Posterior cingulate gyrus (tissue), 11 donors: ENCODE data around the gene ATP9A.
"Not testable (repeated sequence)": the region's sequence is repeated elsewhere in the genome, so short reads cannot be mapped to it uniquely, and the experiment has no call there.

Source experiments
- DNase-seq, 10 donors: peaks; one replicate each; pipeline versions ENCODE4 v3.0.0 to v3.0.0-alpha.2; 2020 to 2021; ENCODE audit warnings: mixed read lengths in 3 of 10
- intact Hi-C: fragments of 100-400 bp; cut with DNase I; formaldehyde crosslinking; loops from one replicate; pipeline ENCODE4 v1.15.1; 2023

ATP9A gene

DNA sequence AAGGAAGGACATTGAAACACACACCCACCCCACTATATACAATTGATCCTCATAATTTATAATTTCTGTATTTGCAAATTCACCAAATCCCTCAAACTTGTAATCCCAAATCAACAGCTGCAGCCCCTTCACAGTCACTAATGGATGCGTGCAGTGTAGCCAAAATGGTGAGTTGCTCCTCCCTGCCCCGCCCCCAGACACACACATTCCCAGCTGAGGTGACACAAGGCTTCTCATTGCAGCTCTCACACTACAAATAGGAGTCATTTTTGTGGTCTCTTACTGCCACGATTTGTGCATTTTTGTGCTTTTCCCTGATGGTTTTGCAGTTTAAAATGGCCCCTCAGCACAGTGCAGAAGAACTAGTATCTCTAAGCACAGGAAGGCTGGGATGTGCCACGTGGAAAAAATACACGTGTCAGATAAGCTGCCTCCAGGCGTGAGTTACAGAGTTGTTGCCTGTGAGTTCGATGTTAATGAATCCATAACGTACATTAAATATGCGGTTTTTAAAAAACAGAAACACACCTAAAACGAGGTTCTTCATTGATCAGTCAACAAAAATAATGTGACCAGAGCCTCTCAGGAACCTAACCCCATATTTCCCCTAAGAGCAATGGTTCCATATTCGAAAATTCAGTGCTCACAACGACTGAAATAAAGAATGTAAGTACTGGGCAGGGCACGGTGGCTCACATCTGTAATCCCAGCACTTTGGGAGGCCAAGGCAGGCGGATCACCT is 8.2 kb downstream of the ATP9A start:
- peak in 2 of 10 donors; percentile 25 to 76 for DNase-seq
- intact Hi-C loops: loop anchor here (10.0 kb wide), 1 partner anchor 435 kb away; the partner anchor contains the start of gene ZFP64

DNA sequence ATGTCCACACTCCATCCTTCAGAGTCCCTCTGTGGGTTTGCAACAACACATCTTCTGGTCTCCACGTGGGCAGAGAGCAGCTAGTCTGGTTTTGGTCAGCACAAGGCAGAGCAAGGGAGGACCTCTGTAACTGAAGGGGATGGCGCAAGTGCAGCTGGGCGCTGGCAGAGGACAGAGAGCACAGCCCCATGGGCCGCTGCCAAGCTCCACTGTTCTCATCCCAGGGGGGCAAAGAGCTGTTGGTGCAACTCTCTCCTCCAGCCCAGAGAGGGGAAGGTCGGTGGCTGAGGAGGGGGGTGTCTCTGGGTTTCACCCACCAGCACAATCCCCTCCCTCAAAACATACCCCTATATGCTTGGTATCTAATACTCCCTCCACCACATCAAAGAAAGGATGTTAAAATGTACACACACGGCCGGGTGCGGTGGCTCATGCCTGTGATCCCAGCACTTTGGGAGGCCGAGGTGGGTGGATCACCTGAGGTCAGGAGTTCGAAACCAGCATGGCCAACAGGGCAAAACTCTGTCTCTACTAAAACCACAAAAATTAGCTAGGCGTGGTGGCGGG is 9.1 kb downstream of the ATP9A start:
- intact Hi-C loops: no loop called here
- DNase-seq: peak; percentile 55 to 96 (median 81)

DNA sequence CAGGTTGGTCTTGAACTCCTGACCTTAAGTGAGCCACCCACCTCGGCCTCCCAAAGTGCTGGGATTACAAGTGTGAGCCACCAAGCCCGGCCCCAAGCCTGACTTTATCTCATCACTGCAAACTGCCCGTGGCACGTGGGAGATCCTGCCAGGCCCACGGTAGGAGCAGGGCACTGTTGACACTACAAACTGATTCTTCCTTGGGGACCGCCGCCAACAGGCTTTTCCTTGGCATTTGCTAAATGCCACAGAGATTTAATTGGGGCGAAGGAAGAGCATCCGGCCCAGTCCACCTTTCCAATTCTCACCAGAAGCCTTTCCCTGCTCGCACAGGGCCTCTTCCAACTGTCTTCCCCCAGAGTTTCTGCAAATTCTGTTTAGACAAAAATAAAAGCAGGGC is 11.0 kb downstream of the ATP9A start:
- intact Hi-C loops: no loop called here
- DNase-seq: peak in 3 of 10 donors; percentile 76 to 78 (median 78)

DNA sequence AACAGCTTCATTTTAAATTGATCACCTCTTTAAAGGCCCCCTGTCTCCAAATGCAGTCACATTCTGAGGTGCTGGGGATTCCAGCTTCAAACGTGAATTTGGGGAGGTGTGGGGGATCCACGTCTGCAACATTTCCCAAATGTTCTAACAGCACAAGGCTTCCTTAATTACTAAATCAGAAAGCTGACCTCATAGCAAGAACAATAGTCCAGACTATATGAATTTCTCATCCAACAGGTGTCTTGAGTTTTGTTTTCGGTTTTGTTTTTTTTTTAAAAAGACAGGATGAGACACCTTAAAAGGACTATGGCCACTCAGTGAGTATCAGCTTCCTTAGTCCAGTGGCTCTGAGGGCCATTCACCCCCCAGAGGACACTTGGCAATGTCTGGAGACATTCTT is 11.5 kb downstream of the ATP9A start:
- intact Hi-C loops: no loop called here

DNA sequence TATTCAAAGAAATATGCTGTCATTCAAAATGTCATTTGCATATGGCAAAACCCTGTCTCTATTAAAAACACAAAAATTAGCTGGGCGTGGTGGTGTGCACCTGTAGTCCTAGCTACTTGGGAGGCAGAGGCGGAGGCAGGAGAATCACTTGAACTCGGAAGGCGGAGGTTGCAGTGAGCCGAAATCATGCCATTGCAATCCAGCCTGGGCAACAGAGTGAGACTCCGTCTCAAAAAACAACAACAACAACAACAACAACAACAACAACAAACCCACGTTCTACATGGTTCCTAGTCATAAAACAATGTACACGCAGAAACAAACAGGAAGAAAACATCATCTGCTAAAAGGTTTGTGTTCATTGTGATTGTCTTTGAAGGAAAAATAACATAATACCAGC is 15.0 kb downstream of the ATP9A start:
- peak in 1 of 10 donors; percentile 26 for DNase-seq
- intact Hi-C loops: not testable (repeated sequence)

More for the DNA sequence above, 11.5 kb downstream of the ATP9A start:
- DNase-seq: peak in 1 of 10 donors; percentile 5

DNA sequence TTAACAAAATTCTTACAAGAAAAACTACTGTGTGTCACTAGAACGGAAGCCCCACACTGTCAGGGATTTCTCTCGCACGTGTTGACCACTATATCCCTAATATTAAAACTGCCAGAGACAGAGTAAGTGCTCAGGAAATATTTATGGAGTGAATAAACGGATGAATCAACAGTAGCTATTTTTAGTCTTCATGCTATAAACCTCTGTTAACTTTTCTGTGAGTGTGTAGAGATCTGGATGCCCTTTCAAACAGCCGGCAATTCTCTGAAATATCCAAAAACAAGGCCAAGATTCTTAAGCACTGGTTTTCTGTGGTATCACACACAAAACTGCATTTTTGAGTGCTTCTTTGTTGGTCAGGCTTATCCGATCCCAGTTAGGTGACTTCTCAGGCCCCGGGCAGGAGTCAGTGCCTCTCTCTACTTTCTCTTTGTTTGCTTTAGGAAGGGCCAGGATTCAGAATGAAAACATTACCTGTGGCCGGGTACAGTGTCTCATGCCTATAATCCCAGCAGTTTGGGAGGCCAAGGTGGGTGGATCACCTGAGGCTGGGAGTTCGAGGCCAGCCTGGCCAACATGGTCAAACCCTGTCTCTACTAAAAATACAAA is 15.7 kb downstream of the ATP9A start:
- intact Hi-C loops: no loop called here

DNA sequence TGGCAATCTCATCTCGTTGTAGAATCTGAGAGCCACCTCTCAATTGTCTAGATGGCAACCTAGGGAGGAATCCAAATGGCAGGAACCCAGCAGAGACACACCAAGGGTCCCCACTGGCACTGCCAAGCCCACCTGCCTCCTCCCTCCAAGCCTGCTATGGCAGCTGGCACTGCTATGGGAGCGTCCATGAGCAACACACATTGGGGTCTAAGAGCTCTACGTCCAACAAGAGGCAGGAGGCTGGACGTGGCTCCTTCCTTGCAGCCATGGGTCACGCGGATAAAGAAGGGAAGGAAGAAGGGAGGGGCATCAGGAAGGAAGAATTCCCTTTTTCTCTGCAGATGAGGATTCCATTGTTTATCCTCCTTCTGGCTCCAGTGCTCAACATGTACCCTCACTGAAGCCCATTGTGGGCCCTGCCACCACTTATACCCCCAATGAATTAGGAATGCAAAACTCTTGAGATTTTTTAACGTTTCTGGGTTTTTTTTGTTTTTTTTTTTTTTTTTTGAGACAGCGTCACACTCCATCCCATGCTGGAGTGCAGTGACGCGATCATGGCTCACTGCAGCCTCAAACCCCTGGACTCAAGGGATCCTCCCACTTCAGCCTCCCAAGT is 17.3 kb downstream of the ATP9A start:
- DNase-seq: peak in 1 of 10 donors; percentile 59
- intact Hi-C loops: no loop called here

More for the DNA sequence above, 15.7 kb downstream of the ATP9A start:
- peak in 3 of 10 donors; percentile 2 to 54 (median 5) for DNase-seq

DNA sequence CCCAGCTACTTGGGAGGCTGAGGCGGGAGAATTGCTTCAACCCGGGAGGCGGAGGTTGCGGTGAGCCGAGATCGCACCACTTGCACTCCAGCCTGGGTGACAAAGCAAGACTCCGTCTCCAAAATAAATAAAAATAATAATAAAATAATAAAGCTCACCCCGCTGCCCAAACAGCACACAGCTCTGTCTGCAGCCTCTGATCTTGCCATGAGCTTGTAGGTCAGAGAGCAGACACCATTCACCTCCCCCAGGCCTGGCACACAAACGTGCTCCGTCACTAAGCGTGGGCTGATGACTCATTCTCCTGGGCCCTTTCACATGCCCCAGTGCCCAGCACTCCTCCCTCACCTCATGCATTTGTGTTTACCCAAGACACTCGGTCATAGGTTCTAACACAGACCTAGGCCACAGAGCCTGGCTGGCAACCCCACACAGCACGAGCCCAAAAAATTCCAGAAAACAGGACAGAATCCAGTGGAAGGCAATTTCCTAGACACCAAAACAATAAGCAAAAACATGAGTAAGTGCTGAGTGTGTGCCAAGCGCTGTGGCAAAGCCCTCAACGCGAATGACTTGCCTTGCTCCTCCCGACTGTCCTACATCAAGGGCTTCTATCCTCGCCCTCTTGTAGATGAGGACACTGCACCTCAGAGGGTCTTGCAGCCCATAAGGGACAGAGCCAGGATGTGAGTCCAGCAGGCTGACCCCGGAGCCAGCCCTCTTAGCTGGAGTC is 18.0 kb downstream of the ATP9A start:
- intact Hi-C loops: no loop called here
- peak in 9 of 10 donors; percentile 36 to 93 (median 65) for DNase-seq

DNA sequence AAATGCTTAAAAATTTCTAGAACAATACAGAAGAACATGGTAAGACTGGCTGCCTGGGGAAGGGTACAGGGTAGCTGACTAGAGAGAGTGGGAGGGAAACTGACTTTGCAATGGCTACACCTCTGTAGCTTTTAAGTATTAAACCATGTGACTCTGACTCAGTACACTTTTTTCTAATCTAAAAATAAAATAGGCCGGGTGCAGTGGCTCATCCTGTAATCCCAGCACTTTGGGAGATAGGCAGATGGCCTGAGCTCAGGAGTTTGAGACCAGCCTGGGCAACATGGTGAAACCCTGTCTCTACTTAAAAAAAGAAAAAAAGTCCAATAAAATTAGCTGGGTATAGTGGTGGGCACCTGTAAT is 18.5 kb downstream of the ATP9A start:
- no peak for DNase-seq
- intact Hi-C loops: no loop called here

DNA sequence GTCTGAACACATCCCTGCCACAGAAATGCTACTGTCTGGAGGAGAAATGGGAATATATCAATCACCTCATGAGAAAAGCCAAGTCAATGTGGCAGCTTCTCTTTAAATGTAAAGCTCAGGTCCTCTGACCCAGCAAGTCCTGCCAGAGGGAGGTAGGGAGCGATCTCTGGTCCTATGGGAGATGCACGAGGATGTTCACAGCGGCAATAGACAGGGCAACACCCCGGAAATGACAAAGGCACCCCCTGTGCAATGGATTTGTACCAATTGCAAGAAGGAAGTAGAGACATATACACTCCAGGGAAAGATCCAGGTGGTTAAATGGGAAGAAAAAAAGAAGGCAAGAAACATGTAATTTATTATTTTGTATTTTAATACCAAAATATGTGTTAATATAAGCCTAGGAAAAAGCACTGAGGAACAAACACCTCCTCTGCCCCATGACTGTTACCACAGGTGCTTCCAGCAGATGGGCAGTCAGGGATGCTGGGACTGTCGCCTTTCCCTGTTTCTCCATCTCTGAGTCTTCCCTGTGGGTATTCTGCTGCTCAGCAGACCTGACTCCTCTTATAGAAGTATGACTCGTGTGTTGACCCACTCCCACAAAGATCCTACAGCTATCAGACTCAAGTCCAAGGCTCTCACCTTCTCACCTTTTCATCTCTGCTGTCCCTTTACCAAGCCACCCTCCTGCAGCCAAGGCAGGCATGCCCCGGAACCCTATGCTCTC is 20.8 kb downstream of the ATP9A start:
- peak in 2 of 10 donors; percentile 3 to 26 for DNase-seq
- intact Hi-C loops: no loop called here

DNA sequence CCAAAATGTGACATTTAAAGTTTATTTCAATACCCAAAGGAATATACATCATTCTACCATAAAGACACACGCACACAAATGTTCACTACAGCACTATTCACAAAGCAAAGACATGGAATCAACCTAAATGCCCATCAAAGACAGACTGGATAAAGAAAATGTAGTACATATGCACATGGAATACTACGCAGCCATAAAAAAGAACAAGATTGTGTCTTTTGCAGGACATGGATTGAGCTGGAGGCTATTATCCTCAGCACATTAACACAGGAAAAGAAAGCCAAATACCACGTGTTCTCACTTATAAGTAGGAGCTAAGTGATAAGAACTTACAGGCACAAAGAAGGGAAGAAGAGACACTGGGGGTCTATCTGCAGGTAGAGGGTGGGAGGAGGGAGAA is 22.4 kb downstream of the ATP9A start:
- no peak for DNase-seq
- intact Hi-C loops: no loop called here

DNA sequence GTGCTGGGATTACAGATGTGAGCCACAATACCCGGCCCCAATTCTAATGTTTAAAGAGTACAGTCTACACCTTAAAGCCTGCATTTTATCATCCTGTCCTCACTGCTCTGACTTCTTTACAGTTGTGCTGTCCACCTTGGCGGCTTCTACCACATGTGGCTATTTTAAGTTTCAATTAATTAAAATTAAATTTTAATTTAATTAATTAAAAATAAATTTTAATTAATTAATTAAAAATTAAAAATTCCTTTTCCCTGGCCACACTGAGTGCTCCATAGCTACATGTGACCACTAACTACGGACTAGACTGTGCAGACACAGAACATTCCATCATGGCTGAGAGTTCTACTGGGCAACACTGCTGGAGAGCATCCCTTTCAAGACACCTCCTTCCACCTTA is 27.4 kb downstream of the ATP9A start:
- no peak for DNase-seq
- intact Hi-C loops: no loop called here

DNA sequence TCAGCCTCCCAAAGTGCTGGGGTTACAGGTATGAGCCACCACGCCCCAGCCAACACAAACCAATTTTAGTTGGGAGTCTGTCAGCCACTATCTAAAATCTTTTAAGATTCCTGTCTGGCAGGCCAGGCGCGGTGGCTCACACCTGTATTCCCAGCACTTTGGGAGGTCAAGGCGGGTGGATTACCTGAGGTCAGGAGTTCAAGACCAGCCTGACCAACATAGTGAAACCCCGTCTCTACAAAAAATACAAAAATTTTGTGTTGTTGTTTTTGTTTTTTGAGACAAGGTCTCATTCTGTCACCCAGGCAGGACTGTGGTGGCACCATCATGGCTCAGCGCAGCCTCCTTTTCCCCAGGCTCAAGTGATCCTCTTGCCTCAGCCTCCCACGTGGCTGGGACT is 27.9 kb downstream of the ATP9A start:
- DNase-seq: peak in 1 of 10 donors; percentile 49
- intact Hi-C loops: not testable (repeated sequence)

DNA sequence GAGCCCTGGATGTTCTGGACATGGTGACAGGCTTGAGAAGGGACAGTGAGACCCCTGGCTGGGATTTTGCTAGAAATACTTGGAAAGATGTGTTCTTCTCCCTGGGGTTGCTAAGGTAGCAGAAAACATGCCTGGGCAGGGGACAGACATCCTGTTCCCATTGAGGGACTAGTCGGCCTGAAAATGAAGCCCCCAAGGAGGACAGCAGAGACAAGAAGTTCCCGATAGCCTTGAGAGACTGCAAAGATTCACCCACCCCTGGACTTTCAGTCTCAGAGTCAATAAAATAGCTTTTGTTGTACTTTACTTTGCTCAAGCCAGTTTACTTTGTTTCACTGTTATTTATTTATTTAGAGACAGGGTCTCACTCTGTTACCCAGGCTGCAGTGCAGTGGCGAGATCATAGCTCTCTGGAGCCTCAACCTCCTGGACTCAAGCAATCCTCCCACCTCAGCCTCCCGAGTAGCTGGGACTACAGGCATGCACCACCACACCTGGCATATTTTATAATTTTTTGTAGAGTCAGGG is 28.4 kb downstream of the ATP9A start:
- peak in 1 of 10 donors; percentile 44 for DNase-seq
- intact Hi-C loops: no loop called here

DNA sequence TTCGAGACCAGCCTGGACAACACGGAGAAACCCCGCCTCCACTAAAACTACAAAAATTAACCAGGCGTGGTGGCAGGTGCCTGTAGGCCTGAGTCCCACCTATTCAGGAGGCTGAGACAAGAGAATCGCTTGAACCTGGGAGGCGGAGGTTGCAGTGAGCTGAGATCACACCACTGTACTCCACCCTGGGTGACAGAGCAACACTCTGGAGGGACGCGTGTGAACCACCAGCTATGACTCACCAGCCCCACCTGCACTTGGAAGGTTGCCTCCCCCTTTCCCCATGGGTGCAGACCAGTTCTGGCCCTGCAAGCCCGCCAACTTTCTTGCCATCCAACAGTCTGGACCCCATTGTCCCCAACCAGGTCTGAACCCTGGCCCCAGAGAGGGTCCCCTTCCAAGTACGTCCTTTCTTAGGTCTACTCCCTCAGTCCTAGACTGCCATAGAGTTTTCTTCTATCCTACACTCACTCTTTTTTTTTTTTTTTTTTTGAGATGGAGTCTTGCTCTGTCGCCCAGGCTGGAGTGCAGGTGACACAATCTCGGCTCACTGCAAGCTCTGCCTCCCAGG is 29.2 kb downstream of the ATP9A start:
- intact Hi-C loops: no loop called here
- peak in 1 of 10 donors; percentile 51 for DNase-seq

DNA sequence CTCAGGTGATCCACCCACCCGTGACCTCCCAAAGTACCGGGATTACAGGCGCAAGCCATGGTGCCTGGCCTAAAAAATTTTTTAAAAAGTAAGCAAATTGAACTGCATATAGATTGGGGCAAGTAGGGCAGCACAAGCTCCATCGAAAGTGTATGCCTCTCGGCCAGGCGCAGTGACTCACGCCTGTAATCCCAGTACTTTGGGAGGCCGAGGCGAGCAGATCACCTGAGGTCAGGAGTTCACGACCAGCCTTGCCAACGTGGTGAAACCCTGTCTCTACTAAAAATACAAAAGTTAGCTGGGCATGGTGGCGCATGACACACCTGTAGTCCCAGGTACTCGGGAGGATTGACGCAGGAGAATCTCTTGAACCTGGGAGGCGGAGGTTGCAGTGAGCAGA is 29.9 kb downstream of the ATP9A start:
- intact Hi-C loops: not testable (repeated sequence)

DNA sequence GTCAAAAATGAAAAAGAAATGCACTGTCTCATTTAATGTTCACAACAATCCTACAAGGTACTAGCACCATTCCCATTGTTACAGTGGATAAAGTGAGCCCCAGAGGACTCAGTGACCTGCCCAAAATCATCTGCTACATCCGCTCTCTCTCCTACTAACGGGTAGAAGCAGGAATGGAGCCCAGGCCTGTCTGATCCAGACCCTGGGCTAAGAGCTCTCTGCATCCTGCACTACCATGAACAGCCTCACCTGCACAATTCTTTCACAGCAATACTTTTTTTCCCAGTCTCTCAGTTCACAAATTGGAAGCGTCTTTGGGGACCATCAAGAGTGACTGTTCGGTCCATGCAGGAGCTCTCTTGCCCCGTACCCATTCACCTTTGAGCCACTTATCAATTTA is 31.2 kb downstream of the ATP9A start:
- peak in 2 of 10 donors; percentile 5 for DNase-seq
- intact Hi-C loops: no loop called here

More for the DNA sequence above, 29.9 kb downstream of the ATP9A start:
- DNase-seq: peak in 2 of 10 donors; percentile 20 to 26

DNA sequence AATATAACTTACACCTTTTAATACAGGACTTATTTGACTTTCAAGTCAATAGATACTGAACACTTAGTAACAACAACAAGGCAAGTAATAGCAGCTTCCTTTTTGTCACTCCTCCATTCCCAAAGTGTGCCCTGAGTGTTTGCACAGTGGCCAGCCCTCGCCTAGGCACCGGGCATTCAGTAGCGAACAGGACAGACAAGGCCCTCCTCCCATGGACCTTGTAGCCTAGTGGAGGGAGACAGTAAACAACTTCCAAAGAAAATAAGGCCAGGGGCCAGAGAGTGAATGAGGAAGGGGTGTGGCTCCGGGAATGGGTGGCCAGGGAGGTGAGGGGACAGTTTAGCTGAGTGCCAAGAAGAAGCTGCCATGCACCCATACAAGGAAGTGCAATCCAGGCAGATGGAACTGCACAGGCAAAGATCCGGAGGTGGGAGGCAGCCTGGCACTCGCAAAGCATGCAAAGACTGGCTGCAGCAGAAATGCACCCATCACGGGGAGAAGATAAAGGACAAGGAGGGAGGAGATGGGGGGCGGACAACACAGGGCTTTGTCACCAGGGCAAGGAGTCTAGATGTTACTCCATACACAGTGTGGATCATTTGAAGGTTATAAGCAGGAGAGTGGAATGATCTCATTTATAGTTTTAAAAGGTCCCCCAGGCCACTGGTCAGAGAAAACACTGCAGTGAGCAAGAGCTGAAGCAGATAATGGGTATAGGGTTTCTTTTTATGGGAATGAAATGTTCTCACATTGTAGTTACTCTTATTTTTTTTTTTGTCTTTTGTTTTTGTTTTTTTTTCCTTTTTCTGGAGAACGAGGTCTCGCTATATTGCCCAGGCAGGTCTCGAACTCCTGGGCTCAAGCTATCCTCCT is 32.2 kb downstream of the ATP9A start:
- intact Hi-C loops: no loop called here
- DNase-seq: peak in 3 of 10 donors; percentile 20 to 89 (median 35)
